HepG2 (cell line): ENCODE measurements around the gene MEPCE. TPM values are rescaled to one million over a fixed set of nuclear protein-coding genes. Genes with fewer than 3 reads are reported as not detected.

ENCODE experiments used
- ATF4 ChIP-seq, 2 experiments: fragments of 450-650 bp in 1 of 2; sonication (generic) in 1 of 2; formaldehyde crosslinking; IDR thresholded peaks; 2 replicates each; pipeline versions ENCODE4 v1.5.0 to v1.8.0; 2020 to 2022; ENCODE audit warnings: mild to moderate bottlenecking in 1 of 2, missing genetic modification reagents in 1 of 2
- CBFB ChIP-seq: sonication (generic); formaldehyde crosslinking; IDR thresholded peaks from 2 replicates; pipeline ENCODE4 v1.4.0; 2020; ENCODE audit warnings: missing genetic modification reagents
- FOXP4 ChIP-seq: sonication (generic); formaldehyde crosslinking; IDR thresholded peaks from 2 replicates; pipeline ENCODE4 v1.4.0; 2020; ENCODE audit warnings: missing genetic modification reagents
- HIC2 ChIP-seq: sonication (generic); formaldehyde crosslinking; IDR thresholded peaks from 2 replicates; pipeline ENCODE4 v1.9.0; 2022; ENCODE audit warnings: low read depth, missing genetic modification reagents
- IRF2 ChIP-seq: IDR thresholded peaks from 2 replicates; pipeline ENCODE4 v1.6.1; 2018; ENCODE audit warnings: missing genetic modification reagents, missing compliant biosample characterization
- JDP2 ChIP-seq: sonication (generic); formaldehyde crosslinking; IDR thresholded peaks from 2 replicates; pipeline ENCODE4 v1.8.1; 2022; ENCODE audit warnings: missing genetic modification reagents, borderline replicate concordance
- MTF1 ChIP-seq: sonication (generic); formaldehyde crosslinking; IDR thresholded peaks from 2 replicates; pipeline ENCODE4 v1.5.0; 2020; ENCODE audit warnings: missing genetic modification reagents
- PLRG1 ChIP-seq: fragments of 450-650 bp; conservative IDR thresholded peaks from 2 replicates; pipeline ENCODE4 v1.6.1; 2016
- RBM39 ChIP-seq: fragments of 200-400 bp; formaldehyde crosslinking; IDR thresholded peaks from one replicate; pipeline ENCODE4 v1.6.1; 2018; ENCODE audit warnings: antibody characterized with exemption, mild to moderate bottlenecking, low read depth, low read length; ENCODE audit not compliant: poor library complexity, severe bottlenecking
- THRA ChIP-seq: sonication (generic); formaldehyde crosslinking; IDR thresholded peaks from 2 replicates; pipeline ENCODE4 v1.4.0; 2020; ENCODE audit warnings: missing genetic modification reagents, borderline replicate concordance
- TRIM22 ChIP-seq: fragments of 450-650 bp; IDR thresholded peaks from 2 replicates; pipeline ENCODE4 v1.6.1; 2017
- ZEB1 ChIP-seq: IDR thresholded peaks from 2 replicates; pipeline ENCODE4 v1.6.1; 2012; ENCODE audit warnings: mild to moderate bottlenecking, low read depth, inconsistent platforms; ENCODE audit not compliant: insufficient replicate concordance
- ZNF251 ChIP-seq: sonication (generic); formaldehyde crosslinking; IDR thresholded peaks from 2 replicates; pipeline ENCODE4 v1.9.0; 2021; ENCODE audit warnings: mild to moderate bottlenecking, missing genetic modification reagents
- ZNF264 ChIP-seq: sonication (generic); formaldehyde crosslinking; IDR thresholded peaks from 2 replicates; pipeline ENCODE4 v1.4.0; 2020; ENCODE audit warnings: missing genetic modification reagents
- ZNF567 ChIP-seq: sonication (generic); formaldehyde crosslinking; IDR thresholded peaks from 2 replicates; pipeline ENCODE4 v1.8.1; 2023; ENCODE audit warnings: mild to moderate bottlenecking, missing genetic modification reagents, borderline replicate concordance
- ZNF615 ChIP-seq: sonication (generic); formaldehyde crosslinking; IDR thresholded peaks from 2 replicates; pipeline ENCODE4 v1.5.0; 2020; ENCODE audit warnings: mild to moderate bottlenecking, missing genetic modification reagents, borderline replicate concordance
- ZSCAN25 ChIP-seq: sonication (generic); formaldehyde crosslinking; IDR thresholded peaks from 2 replicates; pipeline ENCODE4 v1.8.0; 2022; ENCODE audit warnings: mild to moderate bottlenecking, missing genetic modification reagents
- ZSCAN31 ChIP-seq: sonication (generic); formaldehyde crosslinking; IDR thresholded peaks from 2 replicates; pipeline ENCODE4 v1.5.0; 2020; ENCODE audit warnings: low read depth, mild to moderate bottlenecking, missing genetic modification reagents
- polyA plus RNA-seq, 8 experiments: library from polyadenylated mRNA; depleted of rRNA in 3 of 8; stranded (reverse) in 7 of 8; unstranded in 1 of 8; fragments of >200 nt; fragmentation: Illumina TruSeq in 4 of 8; extraction: Trizol in 4 of 8; gene quantifications; 2 replicates each; pipeline versions ENCODE4 v1.2.1 to v1.2.3, GENCODE V29; 2011 to 2016; ENCODE audit warnings: low read depth in 4 of 8, missing spikeins in 1 of 8, mixed read lengths in 1 of 8; ENCODE audit not compliant: insufficient read depth in 1 of 8
- total RNA-seq, 5 experiments: library from RNA; depleted of rRNA; stranded (reverse); fragments of >200 nt; fragmentation: Illumina TruSeq; extraction: Trizol; gene quantifications; 2 replicates each; pipeline ENCODE4 v1.2.3, GENCODE V29; 2016; ENCODE audit warnings: low read depth in 1 of 5

MEPCE gene
- total and polyA plus RNA-seq, 2 of the 13 experiments (the other 11 are each of a cell fraction or from before 2014, with no cell fraction given), result 12.3 to 26.0 TPM

- TF ChIP-seq ZNF251 (CRISPR knock-in tag) (0 out of 2 replicates have a peak, but pooled peaks have one; percentile 82), ZNF264 (peak; percentile 73), THRA (no peak; the same call in 1 of the 2 replicates), RBM39 (peak; percentile 97), ZNF615 (no peak), ZNF567 (CRISPR knock-in tag) (no peak; the same call in 1 of the 2 replicates), TRIM22 (no peak), FOXP4 (CRISPR knock-in tag) (peak; percentile 23), ATF4 (CRISPR knock-in tag; IDR thresholded peaks at IDR 0.05) (peak in 1 of 2 experiments; percentile 57; a peak in 2 of 4 replicates), CBFB (CRISPR knock-in tag) (no peak; the same call in 1 of the 2 replicates), PLRG1 (no peak), ZSCAN25 (peak; percentile 21; the same call in 1 of the 2 replicates), ZEB1 (no peak), HIC2 (CRISPR knock-in tag) (peak; percentile 75; the same call in 1 of the 2 replicates), JDP2 (CRISPR knock-in tag) (no peak; the same call in 1 of the 2 replicates), IRF2 (CRISPR knock-in tag) (no peak; the same call in none of the 2 replicates), ZSCAN31 (CRISPR knock-in tag) (peak; percentile 66), MTF1 (CRISPR knock-in tag) (0 out of 2 replicates have a peak, but pooled peaks have one; percentile 57)
Measured at GRCh38 chr7:100428199-100428966, 1.2 kb upstream of the MEPCE start, which contains the start of gene ZCWPW1 (continued).
